DND-41 (cell line): Measurements from ENCODE around the gene GARNL3.

Experiments used
- CTCF ChIP-seq: IDR thresholded peaks from 2 replicates; pipeline ENCODE4 v1.5.1; 2012; ENCODE audit warnings: borderline replicate concordance, low read length, moderate library complexity, mild to moderate bottlenecking; ENCODE audit not compliant: poor library complexity, severe bottlenecking; ENCODE audit errors: extremely low read depth
- EZH2 ChIP-seq: IDR thresholded peaks from 3 replicates; pipeline ENCODE4 v1.6.1; 2012; ENCODE audit warnings: borderline replicate concordance, low read depth, mild to moderate bottlenecking, moderate library complexity, low read length, inconsistent platforms; ENCODE audit not compliant: severe bottlenecking

GRCh38 chr9:127305838-127306226 lies 41.3 kb downstream of the GARNL3 start:
- no peak for TF ChIP-seq EZH2
- peak; percentile 4 for TF ChIP-seq CTCF
